Hematopoietic multipotent progenitor cell treated with erythropoietin and hydrocortisone succinate and interleukin-3 and kit ligand, for 15 days (in vitro differentiated cells): ENCODE measurements around the gene RPS18.

ENCODE experiments used
- DNase-seq: peaks from one replicate; pipeline ENCODE4 v3.0.0-alpha.2; 2015; ENCODE audit warnings: low spot score

The RPS18 gene

GRCh38 chr6:33289784-33290315 lies 18.0 kb downstream of the RPS18 start:
- no peak for DNase-seq

- no peak for DNase-seq
Measured at GRCh38 chr6:33290459-33290858, 18.6 kb downstream of the RPS18 start.

- DNase-seq = no peak
Measured at GRCh38 chr6:33292996-33293682, 21.3 kb downstream of the RPS18 start.

GRCh38 chr6:33294086-33294823 lies 22.4 kb downstream of the RPS18 start:
- no peak for DNase-seq

GRCh38 chr6:33295621-33296369 lies 23.9 kb downstream of the RPS18 start:
- no peak for DNase-seq

- no peak for DNase-seq
Measured at GRCh38 chr6:33296797-33297405, 25.0 kb downstream of the RPS18 start.

GRCh38 chr6:33297406-33297955 lies 25.6 kb downstream of the RPS18 start:
- DNase-seq = no peak

GRCh38 chr6:33297956-33298772 lies 26.3 kb downstream of the RPS18 start:
- DNase-seq = peak; percentile 49

- peak; percentile 38 for DNase-seq
Measured at GRCh38 chr6:33298773-33299236, 26.9 kb downstream of the RPS18 start, which contains the start of gene RGL2. Gene RGL2, minus strand, starts transcription at chr6:33298942. Its CDS starts 332 bp downstream, at chr6:33298610.

GRCh38 chr6:33299237-33299944 lies 27.5 kb downstream of the RPS18 start:
- peak; percentile 90 for DNase-seq

GRCh38 chr6:33301877-33302276 lies 30.0 kb downstream of the RPS18 start:
- no peak for DNase-seq

- no peak for DNase-seq
Measured at GRCh38 chr6:33304216-33304615, 32.3 kb downstream of the RPS18 start.

GRCh38 chr6:33305052-33305451 lies 33.2 kb downstream of the RPS18 start:
- DNase-seq = no peak

- no peak for DNase-seq
Measured at GRCh38 chr6:33306356-33306755, 34.5 kb downstream of the RPS18 start.

GRCh38 chr6:33312361-33313104 lies 40.7 kb downstream of the RPS18 start:
- peak; percentile 70 for DNase-seq

GRCh38 chr6:33313105-33313708 lies 41.3 kb downstream of the RPS18 start:
- peak; percentile 23 for DNase-seq

GRCh38 chr6:33313709-33314514 lies 42.0 kb downstream of the RPS18 start, which contains the start of gene TAPBP:
Gene TAPBP, minus strand, starts transcription at chr6:33314078. Its CDS starts 37 bp downstream, at chr6:33314041.
- peak; percentile 77 for DNase-seq

- peak; percentile 58 for DNase-seq
Measured at GRCh38 chr6:33314515-33314942, 42.7 kb downstream of the RPS18 start.
